ENCODE data around the gene SMIM29. TPM values are rescaled to one million over a fixed set of nuclear protein-coding genes. Genes with fewer than 3 reads are reported as not detected.

The SMIM29 gene
- total RNA-seq, 1 experiment from 2014 or later = 25.1 TPM

DNA sequence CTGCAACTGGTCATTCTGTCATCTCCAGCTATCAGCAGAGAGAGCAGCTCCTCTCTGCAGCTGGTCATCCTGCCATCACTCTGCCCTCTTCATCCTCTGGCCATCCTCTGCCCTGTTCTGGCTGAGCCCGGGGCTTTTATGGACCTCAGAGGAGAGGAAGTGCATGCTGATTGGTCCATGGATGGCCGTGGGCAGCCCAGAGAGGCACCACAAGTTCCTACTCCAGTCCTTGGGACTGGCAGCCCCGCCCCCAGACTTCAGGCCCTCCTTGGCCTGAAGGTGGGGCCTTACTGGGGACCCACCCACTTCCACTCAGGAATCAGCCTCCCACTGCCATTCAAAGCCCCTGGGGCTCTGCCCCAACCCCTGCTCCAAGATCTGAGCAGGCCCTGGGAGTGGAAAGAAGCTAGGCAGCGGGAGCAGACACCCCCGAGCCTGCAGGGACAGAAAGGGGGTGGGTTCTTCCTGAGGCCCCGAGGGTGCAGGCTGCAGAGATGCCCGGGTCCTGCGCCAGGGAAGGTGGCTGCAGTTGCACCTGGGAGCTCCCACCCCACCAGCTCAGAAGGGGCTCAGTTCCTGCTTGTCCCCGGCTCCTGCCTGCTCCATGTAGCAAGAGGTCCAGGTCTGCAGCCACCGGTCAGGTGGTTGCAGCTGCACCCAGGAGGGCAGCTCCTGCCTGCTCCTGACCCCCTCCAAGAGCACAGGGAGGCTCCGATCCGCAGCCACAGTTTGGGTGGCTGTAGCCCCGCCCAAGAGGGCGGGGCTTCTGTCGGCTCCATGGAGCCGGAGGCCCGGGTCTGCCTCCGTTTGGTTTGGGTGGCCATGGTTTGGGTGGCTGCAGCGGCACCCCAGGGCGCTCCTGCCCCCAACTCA, 46.2 kb downstream of the SMIM29 start:
- ATAC-seq = peak; percentile 82
- RAD21 ChIA-PET (ENCODE audit: low non-redundant PET in 1 of 2, low total read pairs in 2 of 2, uncharacterized antibody in 2 of 2, unreplicated experiment in 2 of 2) = no interaction called here

DNA sequence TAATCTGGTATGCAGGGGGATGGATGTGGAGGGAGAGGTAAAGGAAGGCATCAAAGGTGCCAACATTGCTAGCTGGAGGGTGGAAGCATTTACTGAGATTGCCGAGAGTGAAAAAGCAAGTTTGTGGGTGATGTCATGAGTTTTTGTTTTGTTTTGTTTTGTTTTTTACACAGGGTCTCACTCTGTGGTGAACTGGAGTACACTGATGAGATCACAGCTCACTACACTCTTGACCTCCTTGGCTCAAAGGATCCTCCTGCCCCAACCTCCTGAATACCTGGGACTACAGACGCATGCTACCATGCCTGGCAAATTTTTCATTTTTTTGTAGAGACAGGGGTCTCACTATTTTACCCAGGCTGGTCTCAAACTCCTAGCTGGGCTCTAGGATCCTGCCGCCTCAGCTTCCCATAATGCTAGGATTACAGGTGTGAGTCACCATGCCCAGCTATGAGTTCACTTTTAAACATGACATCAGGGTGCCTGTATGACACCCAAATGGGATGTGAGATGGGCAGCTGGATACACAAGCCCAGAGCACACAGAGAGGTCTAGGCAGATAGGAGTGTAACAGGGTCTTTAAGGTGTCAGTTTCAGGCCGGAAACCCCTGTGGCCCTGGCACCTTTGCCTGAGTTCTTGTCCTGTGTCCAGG, 47.2 kb downstream of the SMIM29 start:
- intact Hi-C loops (cut with micrococcal nuclease) = no loop called here
- ATAC-seq = no peak

More for the DNA sequence above, 46.2 kb downstream of the SMIM29 start:
- H2AFZ ChIP-seq (ENCODE audit: low read depth, low read length, poor library complexity, severe bottlenecking) = no peak overlapping the region
- H3K4me1 ChIP-seq (ENCODE audit: control insufficient read depth in 1 of 2, insufficient read depth in 2 of 2, low read length in 2 of 2) = peaks cover 0 to 52% of the 10 kb centered on the region in 2 experiments; a peak in 3 of 4 replicates
- no peaks in the 10 kb centered on the region for H3K36me3 ChIP-seq (ENCODE audit: control insufficient read depth in 1 of 2, insufficient read depth in 2 of 2, low read length in 2 of 2)
- H3K9me2 ChIP-seq (ENCODE audit: insufficient read depth) = no peaks in the 10 kb centered on the region
- intact Hi-C loops (cut with micrococcal nuclease) = no loop called here
- no peaks in the 10 kb centered on the region for H3K27me3 ChIP-seq (ENCODE audit: insufficient read depth, low read length)
- H3K9me3 ChIP-seq (ENCODE audit: control insufficient read depth in 1 of 2, insufficient read depth in 1 of 2, low read depth in 1 of 2, low read length in 2 of 2) = no peaks in the 10 kb centered on the region
- POLR2A ChIA-PET = interaction anchor here (0.7 to 2.4 kb wide), 19 partner anchors 8 to 220 kb away, joined by 3 to 31 read pairs (median 5); partner anchors contain the start of genes HMGA1 and SMIM29
- CTCF ChIA-PET = interaction anchor here (1.0 kb wide), 1 partner anchor 30 kb away, joined by 3 read pairs; no protein-coding TSS in a partner anchor
- peak; percentile 43 for DNase-seq (ENCODE audit: low read depth, low spot score)
- H4K20me1 ChIP-seq (ENCODE audit: insufficient read depth) = no peaks in the 10 kb centered on the region
- TF ChIP-seq POLR2AphosphoS5 (IDR thresholded peaks at IDR 0.05; ENCODE audit: low read depth, low read length) = peak; percentile 91
- peak; percentile 99 for TF ChIP-seq POLR2A (IDR thresholded peaks at IDR 0.05; ENCODE audit: borderline replicate concordance, extremely low read depth, insufficient read depth, insufficient read length)
- no peak for TF ChIP-seq SRF (IDR thresholded peaks at IDR 0.05; ENCODE audit: low read depth)
- H3K4me2 ChIP-seq (ENCODE audit: low read length) = peak overlapping the region; percentile 46
- H3K27ac ChIP-seq (ENCODE audit: low read depth, low read length) = no peak overlapping the region; the same call in 1 of the 2 replicates
- H3K9ac ChIP-seq (ENCODE audit: low read length) = no peak overlapping the region
- no peaks in the 10 kb centered on the region for H3K79me2 ChIP-seq (ENCODE audit: insufficient read depth, low read length)
- no peak overlapping the region for H3K4me3 ChIP-seq (replicated peaks in 1 of 2; ENCODE audit: low read depth in 1 of 2, low read length in 2 of 2)
- BruUV-seq (replicated peaks) = no TSS peak

More for the DNA sequence above, 47.2 kb downstream of the SMIM29 start:
- no peak for TF ChIP-seq ZNF274 (IDR thresholded peaks at IDR 0.05; ENCODE audit: low read depth, low read length)
- peak; percentile 51; the same call in 1 of the 2 replicates for TF ChIP-seq FOSL1 (IDR thresholded peaks at IDR 0.05; ENCODE audit: low read depth)
- H3K9me3 ChIP-seq (ENCODE audit: control insufficient read depth in 1 of 2, insufficient read depth in 1 of 2, low read depth in 1 of 2, low read length in 2 of 2) = no peaks in the 10 kb centered on the region
- H2AFZ ChIP-seq (ENCODE audit: low read depth, low read length, poor library complexity, severe bottlenecking) = no peak overlapping the region
- no peaks in the 10 kb centered on the region for H3K27me3 ChIP-seq (ENCODE audit: insufficient read depth, low read length)
- H3K9me2 ChIP-seq (ENCODE audit: insufficient read depth) = no peaks in the 10 kb centered on the region
- H3K79me2 ChIP-seq (ENCODE audit: insufficient read depth, low read length) = no peaks in the 10 kb centered on the region
- ChIA-PET RAD21 (ENCODE audit: low non-redundant PET in 1 of 2, low total read pairs in 2 of 2, uncharacterized antibody in 2 of 2, unreplicated experiment in 2 of 2) (no interaction called here), POLR2A (interaction anchor here (0.6 to 2.4 kb wide), 19 partner anchors 9 to 221 kb away, joined by 3 to 31 read pairs (median 6); partner anchors contain the start of genes HMGA1 and SMIM29), CTCF (interaction anchor here (1.0 kb wide), 1 partner anchor 31 kb away, joined by 3 read pairs; no protein-coding TSS in a partner anchor)
- H3K4me2 ChIP-seq (ENCODE audit: low read length) = peak overlapping the region; percentile 46
- H3K27ac ChIP-seq (ENCODE audit: low read depth, low read length) = no peak overlapping the region
- peaks cover 2 to 51% of the 10 kb centered on the region in 2 experiments for H3K4me1 ChIP-seq (ENCODE audit: control insufficient read depth in 1 of 2, insufficient read depth in 2 of 2, low read length in 2 of 2)
- no peaks in the 10 kb centered on the region for H4K20me1 ChIP-seq (ENCODE audit: insufficient read depth)
- no peak for DNase-seq (ENCODE audit: low read depth, low spot score)
- no peaks in the 10 kb centered on the region for H3K36me3 ChIP-seq (ENCODE audit: control insufficient read depth in 1 of 2, insufficient read depth in 2 of 2, low read length in 2 of 2)
- no peak overlapping the region for H3K9ac ChIP-seq (ENCODE audit: low read length)
- TSS peak; percentile 99 for BruUV-seq (replicated peaks)
- no peak overlapping the region for H3K4me3 ChIP-seq (replicated peaks in 1 of 2; ENCODE audit: low read depth in 1 of 2, low read length in 2 of 2)
